HPDE6-E6E7 (cell line): ENCODE measurements around the gene TBX1.

Experiments
- DNase-seq: peaks from one replicate; pipeline ENCODE4 v3.0.0; 2011; ENCODE audit warnings: missing footprints; ENCODE audit errors: extremely low spot score

TBX1 gene

DNA sequence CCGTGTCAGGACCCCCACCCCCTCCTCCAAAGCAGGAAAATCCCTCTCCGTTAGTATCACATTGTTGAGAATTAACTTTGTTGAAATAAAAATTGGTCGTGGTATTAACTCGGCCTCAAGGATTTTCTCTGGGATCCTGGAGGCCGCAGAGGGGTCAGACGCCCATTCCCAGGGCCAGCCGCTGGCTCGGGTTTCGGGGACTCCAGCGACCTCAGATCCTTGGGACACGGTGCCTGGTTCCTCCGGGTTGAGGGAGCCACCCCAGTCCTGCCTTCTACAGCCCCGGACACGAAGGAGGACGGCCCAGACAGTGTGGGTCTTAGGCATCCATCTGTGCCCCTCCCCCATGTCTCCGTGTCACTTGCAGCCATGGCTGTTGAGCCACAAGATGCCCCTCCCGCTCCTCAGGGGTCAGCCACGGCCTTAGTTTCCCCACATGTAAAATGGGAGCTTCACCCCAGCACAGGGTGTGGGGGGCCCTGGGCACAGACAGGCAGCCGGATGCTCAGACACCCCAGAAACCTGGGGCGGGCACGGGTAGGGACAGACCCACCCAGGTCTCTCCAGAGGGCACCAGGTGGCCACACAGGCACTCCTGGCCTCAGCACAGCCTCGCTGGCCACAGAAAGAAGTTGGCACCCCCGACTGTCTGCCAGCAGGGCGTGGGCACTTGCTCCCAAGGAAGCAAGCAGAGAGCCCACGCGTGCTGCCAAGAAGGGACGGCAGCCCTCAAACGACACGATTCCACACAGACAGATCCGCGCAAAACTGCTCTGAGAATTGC is 21.7 kb upstream of the TBX1 start:
- DNase-seq, result no peak

DNA sequence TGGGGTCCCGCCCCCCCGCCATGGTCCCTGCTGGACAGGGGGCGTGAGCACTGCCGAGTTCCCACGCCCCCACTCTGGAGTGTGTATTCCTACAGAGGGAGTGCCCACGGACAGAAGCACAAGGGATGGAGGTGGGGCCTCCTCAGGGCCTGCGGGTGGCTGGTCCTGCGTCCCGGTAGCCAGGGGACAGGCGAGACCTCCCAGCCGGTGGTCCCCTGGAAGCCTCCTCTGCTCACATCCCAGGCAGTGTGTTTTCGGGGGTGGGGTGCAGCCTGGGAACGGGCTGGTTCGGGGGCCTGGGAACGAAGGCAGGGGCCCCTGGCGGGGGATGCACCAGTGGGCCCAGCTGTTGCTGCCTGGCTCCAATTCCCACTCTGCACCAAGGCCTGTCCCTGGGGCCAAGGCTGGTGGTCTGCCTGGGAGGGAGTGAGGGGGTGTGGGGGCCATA is 21.1 kb upstream of the TBX1 start:
- no peak for DNase-seq

DNA sequence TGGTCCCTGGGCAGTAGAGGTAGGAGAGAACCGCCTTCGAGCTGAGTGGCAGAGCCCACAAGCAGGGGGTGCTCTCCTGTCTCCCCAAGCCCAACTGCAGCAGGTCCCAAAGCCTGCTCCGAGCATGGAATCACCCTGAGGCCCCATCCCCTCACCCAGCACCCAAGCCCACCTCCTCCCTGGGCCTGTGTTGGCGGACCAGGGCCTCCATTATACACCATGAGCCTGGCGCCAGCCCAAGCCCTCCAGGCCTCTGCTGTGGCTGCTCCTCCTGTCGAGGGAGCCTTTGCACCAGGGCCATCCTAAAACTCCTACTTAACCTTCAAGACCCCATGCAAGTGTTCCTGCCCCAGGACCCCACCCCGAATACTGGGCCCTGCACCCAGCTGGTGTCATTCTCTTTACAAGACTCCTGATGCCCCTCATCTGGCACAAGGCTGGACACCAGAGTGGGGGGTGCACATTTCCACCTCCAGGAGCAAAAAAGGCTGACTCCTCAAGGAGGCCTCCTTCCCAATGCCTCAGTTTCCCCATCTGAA is 20.6 kb upstream of the TBX1 start:
- no peak for DNase-seq

DNA sequence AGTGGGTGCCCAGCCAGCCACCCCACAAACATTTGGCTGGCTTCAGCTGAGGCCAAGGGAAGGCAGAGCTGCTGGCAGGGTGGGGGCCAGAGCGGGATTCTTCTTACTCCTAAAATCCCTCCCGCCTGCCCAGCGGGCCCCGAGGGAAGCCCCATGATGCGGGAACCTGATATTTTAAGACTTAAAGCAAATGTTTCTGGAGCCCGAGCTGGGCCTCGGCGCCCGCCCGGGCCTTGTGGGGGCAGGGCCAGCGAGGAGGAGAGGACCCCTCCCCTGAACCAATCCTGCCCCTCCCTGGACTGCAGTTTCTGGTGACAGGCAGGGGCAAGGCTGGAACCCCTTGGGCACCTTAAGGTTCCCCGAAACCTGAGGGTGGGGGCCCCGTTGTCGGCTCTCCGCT is 20.0 kb upstream of the TBX1 start:
- no peak for DNase-seq

DNA sequence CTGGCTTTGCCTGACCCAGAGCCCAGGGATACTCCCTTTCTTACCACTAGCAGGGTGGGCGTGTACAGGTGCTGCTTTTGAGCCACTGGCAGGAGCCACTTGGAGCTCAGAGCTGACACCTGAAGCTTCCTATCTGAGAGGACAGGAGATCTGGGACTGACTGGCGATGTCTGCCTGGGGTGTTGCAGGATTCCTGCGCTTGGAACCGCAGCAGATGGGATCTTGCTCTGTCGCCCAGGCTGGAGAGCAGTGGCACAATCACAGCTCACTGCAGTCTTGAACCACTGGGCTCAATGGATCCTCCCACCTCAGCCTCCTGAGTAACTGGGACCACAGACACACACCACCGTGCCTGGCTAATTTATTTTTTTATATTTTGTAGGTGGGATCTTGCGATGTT is 19.5 kb upstream of the TBX1 start:
- DNase-seq, result no peak

DNA sequence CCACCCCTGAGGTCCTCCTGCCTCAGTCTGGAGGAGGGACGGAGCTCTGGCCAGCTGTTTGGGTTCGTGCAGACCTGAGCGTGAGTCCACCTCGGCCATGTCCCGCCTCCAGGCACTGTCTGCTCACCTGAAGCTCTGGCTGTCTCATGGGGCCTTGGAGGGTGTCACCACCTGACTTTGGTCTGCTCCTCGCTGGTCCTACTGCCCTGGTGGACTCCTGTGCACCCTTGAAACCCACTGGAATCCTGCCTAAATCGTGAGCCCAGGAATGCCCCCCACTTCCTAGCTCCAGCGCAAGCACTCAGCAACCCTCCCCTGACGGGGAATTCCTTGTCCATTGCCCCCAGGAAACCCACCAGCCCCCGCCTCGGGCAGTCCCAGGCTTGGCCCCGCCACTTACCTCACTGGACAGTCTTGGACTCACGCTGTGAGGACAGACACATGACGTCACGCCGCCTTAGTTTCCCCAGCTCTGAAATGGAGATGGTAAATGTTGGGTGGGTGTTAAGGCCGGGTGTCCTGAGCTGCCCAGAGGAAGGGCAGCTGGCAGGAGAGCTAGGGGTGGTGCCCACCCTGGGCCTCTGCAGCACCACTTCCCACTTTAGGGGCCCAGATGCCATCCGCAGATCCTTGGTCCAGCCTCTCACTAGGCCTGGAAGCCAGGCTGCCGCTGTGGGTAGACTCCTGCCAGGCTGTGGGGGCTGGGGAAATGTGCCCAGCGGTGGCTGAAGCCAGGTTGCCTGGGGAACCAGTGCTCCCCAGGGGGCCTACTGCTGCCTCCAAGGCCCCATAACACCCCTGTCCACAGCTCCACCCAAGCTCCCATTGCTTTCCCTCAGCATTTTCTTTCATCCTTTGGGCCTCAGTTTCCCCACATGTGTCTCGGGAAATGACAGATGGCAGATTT is 18.2 kb upstream of the TBX1 start:
- DNase-seq, result no peak

DNA sequence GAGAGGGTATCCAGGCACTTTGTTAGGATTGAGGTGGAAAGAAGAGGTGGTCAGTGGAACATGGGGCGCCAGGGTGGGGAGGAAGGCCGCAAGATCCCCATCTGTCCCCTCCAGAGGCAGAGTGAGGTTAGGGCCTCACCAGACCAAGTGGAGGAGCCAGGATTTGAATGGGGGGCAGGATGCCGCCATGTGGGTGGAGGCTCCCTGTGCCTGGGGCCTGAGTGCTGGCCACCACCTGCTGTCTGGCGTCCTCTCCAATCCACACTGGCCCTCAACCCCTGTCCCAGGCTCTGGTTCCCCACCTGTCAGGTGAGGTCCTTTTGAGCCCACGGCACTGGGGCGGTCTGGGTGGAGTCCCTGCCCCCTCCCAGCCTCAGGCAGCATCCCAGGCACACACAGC is 17.5 kb upstream of the TBX1 start:
- DNase-seq, result no peak

DNA sequence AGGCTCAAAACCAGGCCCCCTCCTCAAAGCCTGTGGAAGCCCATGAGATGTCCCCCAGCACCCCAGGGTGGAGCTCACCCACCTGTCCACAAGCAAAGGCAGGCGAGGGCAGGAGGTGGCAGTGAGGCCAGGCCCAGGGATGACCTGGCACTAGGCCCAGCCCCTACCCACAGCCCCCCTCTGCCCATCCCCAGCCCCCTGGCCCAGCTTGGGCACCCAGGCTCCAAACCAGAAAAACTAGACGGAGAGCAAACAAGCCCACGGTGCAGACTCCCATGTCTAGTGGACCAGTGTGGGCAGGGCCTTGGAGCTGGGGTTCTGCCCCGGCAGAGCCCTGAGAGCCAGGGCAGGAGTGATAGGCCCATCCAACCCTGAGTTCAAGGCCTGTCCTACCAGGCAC is 16.9 kb upstream of the TBX1 start:
- DNase-seq, result no peak

DNA sequence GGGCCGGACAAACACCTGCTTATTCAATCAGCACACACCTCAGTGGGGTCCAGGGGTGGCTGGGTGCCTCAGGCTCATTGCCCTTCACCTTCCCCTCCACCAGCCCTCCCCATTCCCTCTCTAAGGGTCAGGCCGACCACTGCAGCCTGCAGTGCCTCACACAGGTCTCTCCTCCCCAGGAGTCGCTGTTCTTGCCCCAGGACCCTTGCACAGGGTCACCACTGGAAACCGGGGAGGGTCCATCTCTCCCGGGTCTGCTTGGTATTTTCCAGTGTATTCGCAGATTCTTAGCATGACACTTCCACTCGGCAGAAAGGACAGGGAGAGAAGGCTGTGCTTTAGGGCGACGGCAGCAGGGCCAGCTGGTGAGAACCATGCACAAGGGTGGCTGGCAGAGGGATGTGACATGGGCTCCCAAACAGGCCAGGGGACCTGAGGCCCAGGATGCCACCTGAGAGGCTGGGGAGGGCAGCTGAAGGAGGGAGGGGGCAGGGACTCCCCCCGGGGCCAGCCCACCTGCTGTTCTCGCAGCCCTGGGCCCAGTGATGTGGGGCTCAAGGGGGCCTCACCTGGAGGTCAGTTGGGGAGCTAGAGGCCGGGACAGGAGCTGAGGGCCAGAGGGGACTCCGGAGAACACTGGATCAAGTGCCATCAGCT is 16.1 kb upstream of the TBX1 start:
- no peak for DNase-seq

DNA sequence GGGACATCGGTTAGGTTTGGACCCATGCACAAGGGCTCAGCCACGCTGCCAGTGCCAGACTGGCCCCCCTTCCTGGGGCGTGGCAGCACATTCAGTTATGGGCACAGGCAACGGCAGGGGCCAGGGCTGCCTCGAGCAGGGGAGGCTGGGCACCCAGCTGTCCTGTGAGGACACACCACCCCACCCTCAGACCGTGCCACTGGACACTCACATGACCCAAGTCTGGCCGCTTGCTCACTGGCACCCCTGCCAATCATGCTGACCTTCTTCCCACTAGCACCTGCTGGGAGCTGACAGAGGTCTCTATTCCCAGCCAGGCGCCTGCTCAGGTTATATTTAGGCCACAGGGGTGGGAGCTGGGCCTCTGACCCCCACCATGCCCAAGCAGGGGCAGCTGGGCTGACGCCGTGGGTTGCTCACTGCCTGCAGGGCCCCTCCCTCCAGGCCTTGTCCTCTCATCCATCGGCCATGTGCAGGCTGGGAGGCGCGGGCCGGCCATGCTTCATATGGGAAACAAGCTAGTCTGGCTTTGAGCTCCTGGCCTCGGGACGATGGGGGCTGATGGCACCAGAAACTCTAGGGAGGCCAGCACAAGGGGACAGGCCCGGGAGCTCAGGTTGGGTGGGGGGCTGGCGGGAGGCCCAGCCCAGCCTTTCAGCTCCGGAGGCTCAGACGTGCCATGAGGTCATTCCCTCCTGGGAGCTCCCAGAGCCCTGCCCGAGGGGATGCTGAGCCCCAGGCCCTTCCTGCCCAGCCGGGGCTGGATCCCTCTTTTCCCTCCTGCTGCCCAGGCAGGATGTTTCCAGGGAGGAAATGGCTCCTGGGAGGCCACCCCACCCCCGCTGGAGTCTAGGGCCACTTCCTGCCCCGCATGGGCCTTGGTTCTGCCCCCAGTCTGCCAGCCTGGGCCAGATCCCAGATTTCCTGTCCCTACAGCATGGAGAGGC is 15.2 kb upstream of the TBX1 start:
- no peak for DNase-seq

DNA sequence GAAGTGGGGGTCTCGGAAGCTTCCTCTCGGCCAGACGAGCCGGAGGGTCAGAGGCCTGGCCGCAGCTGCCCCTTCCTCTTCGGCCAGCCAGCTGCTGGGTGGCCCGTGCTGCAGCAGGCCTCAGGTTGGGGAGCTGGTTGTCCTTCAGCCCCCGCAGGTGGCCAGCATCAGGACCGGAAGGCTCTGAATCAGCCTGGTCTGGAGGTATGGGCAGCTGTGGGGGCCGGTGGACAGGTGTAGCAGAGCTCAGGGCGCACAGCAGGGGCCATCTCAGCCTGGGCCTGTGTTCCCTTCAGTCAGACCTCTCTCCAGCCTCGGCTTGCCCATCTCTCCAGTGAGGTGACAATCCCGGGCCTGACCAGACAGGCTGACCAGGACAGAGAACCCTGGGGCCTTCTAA is 13.9 kb upstream of the TBX1 start:
- DNase-seq, result no peak

DNA sequence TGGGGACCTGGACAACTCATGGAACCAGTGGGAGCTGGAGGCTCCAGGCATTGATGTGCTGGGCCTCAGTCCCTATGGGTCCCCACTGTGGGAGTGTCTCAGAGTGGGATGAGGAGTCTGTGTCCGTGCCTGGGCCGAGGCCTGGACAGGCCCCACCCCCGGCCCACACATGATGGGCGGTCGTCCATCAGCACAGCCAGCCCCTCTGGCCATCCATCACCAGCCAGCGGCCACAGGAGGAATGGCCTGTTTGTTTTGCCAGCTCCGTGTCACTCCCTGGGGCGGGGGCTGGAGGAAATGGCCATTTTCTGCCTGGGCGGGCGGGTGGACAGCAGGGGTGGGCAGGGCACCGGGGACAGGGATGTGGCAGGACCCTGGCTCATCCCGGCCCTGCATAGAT is 13.0 kb upstream of the TBX1 start:
- DNase-seq, result no peak

DNA sequence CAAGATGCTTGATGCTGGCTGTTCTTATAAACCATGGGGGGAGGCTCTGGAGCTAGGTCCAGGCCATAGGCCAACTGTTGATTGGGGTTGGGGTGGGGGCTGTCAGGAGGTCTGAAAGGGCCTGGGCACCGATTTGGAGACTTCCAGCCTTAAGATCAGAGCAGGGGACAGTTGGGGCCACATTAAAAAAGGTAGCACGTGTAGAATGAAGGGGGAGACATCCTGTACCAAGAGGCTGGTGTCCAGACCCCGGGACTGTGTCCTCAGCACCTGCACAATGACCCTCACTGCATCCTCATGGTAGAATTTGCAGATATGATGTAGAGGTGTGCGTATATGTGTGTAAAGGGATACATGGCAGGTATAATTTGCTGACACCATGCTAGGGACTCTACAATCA is 12.4 kb upstream of the TBX1 start:
- no peak for DNase-seq

DNA sequence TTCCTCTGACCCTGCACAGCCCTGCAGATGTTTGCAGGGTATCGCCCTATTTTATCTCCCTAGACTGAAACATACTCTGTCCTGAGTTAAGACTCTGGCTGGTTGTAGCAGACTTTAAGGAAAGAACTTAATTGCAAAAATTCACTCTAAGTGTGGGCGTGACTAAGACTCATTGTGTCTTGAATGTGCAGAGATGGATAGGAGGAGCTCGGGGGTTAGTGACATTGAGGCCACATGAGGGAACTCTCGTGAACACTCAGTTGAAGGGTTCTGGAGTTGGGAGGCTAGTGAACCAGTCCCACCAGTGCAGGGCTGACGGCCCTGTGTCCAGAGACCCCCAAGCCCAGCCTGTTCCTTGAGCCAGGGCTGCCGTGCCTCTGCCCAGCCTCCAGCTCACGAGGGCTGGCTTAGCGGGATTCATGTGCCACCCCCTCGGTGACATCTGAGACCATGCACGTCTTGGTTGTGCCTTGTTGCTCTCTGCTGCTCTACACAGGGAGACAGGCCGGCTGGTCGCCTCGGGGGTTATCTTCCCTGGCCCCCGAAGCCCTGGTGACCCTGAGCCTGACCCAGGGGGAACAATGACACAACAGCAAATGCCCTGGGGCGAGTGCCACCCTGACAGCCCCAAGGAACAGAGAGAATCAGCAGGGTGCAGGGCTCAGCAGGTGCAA is 11.4 kb upstream of the TBX1 start:
- DNase-seq, result no peak

DNA sequence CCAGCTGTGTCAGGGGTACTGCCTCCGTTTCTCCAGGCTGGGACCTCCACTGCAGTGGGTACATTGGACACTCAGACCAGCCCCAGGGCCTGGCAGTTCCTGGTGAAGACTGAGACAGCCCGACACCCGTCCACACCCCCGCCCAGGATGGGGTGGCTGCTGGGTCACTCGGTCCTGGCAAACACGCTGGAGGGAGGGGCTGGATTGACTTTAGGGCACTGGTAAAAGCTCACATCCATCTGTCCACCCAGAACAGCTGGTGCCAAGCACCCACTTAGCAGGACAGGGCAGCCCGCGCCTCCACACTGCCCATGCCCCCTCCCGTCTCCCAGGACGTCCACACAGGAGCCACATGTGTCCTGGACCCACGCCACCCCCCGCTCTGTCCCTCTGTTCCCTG is 10.7 kb upstream of the TBX1 start:
- no peak for DNase-seq

DNA sequence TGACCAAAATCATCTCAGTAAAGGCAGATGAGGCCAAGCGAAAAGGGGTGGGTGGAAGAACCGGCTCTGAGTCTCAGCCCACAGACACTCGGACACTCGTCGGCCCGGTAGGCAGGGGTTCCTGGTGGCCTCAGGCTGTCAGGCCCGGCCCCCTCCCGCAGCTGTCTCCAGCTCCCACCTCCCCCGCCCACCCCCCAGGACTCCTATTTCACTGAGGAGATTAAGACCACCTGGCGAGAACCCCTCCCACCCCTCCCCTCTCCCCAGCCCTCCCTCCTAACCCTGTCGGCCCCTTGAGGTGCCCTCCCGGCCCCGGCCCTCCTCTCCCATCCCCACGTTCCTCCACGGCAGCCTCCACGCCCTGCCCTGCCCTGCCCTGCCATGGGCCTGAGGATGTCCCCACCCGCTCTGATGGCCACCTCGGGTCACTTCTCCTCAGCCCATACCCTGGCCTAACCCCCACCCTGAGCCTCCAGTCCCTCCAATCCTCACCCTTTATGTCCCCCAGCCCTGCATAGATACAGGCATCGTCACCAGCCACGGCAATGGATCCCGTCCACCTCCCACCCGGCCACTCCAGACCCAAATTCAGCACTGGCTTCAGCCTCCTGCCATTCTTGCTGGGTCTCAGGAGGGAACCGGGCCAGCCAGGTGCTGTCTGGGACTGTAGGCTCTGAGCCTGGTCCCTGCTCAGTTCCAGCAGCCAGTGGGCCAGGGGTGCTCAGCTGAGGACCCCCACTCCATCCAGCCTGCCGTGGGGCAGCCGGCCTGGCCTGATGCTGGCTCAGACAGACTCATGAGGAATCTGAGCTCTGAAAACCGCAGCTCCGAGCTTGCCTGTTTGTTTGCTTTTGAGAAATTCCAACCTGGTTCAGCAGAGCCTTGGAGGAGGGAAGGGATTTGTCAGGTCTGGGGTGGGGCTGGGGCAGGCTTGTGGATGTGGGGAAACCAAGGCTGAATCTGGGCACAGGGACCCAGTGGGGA is 9.8 kb upstream of the TBX1 start:
- no peak for DNase-seq

DNA sequence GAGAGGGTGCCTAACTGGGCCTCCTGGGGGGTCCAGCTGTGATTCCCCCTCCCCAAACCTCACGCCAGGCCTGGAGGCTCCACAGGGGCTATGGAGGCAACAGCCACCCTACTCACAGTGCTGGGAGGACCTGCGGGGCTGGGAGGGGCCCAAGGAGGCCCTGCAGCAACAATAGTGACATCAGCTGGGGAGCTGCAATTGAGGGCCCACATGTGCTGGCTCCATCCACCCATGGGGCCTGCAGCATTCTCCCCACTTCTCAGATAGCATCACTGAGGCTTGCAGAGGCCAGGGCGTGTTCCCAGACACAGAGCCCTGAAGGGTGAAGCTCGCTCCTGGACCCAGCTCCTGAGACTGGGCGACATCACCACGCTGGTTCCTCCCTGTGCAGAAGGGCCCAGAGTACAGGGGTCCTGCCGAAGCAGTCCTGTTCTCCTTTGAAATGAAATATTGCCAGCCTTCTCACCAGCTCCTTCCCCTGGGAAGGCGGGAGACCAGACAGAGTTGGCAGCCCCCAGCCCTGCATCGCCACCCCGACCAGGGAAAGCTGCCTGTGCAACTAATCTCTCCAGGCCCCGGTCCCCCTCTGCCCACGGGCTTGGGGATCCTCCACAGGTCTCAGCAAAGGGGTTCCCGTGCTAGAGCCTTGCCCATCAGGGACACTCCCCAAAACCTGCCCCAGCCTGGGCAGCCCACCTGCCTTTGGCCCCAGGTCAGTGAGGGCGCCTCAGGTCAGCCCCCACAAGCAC is 8.9 kb upstream of the TBX1 start:
- DNase-seq, result no peak

DNA sequence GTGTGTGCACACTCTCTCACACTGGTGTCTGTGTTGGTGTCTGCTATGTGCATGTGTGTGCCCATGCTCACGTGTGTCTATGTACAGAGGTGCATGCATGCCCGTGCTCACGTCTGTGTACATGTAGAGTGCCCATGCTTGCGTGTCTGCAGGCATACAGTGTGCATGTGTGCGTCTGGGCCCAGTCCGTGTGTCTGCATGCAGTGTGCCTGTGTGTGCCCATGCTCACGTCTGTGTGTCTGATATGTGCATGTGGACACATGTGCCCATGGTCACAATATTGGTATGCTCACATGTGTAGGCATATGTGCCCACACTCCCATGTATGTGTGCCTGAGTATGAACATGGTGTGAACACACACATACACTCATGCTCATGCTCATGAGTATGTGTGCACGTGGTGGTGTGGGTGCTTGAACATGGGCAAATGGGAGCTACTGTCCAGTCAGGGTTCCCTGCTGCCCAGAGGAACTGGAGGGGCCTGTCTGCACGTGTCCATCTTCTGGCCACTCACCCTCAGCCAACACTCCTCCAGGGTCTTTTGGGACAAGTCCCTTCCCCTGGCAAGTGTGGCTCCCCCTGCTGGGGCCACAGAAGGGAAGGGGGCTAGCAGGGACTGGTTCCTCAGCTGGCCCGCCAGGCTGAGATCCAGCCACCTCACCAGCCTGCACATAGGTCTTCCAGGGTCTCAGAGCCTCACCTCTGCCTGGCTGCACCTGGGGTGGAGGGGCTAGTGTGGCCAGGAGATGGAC is 7.3 kb upstream of the TBX1 start:
- DNase-seq, result no peak
